SK-N-DZ (cell line): ENCODE data around the gene DISC1.

ENCODE experiments used
- small RNA-seq, 2 experiments: library from RNA; depleted of rRNA; stranded (forward); fragments of <200 nt; gene quantifications; one replicate each; pipeline ENCODE3, GENCODE V24; 2014

DISC1 gene

Small RNA genes within 50 kb of the gene (small RNA-seq; reads per million reads assigned to genes)
- gene RF02102 (0 reads per million in 2 experiments), gene RNU5A-5P (6.6 to 9.0 reads per million in 2 experiments)
